Kidney epithelial cell (primary cell): Measurements from ENCODE around the gene MYO1F. TPM values are rescaled to one million over a fixed set of nuclear protein-coding genes. Genes with fewer than 3 reads are reported as not detected.

Experiments
- DNase-seq: peaks from one replicate; pipeline ENCODE4 v3.0.0-alpha.2; 2010; ENCODE audit warnings: low read depth
- H3K27me3 ChIP-seq: 2 replicates; pipeline ENCODE4 v1.6.0; 2011; ENCODE audit warnings: low read length; ENCODE audit not compliant: control insufficient read depth, insufficient read depth
- H3K36me3 ChIP-seq: 2 replicates; pipeline ENCODE4 v1.5.1; 2011; ENCODE audit warnings: low read length; ENCODE audit not compliant: control insufficient read depth, insufficient read depth
- H3K4me3 ChIP-seq: 2 replicates; pipeline ENCODE4 v1.5.1; 2011; ENCODE audit warnings: low read depth, mild to moderate bottlenecking, control low read depth, low read length
- total RNA-seq: library from RNA; depleted of rRNA; stranded (reverse); fragments of >200 nt; gene quantifications from 2 replicates; pipeline ENCODE4 v1.2.3, GENCODE V29; 2015
- TF ChIP-seq, protein P1 (sequence below): IDR thresholded peaks from 2 replicates; pipeline ENCODE4 v1.5.1; 2011; ENCODE audit warnings: mild to moderate bottlenecking, moderate library complexity, low read length, control low read depth, inconsistent platforms; ENCODE audit not compliant: insufficient read depth, poor library complexity, severe bottlenecking

Gene MYO1F
- total RNA-seq, 1 donor from 2014 or later = 0.08 TPM

DNA sequence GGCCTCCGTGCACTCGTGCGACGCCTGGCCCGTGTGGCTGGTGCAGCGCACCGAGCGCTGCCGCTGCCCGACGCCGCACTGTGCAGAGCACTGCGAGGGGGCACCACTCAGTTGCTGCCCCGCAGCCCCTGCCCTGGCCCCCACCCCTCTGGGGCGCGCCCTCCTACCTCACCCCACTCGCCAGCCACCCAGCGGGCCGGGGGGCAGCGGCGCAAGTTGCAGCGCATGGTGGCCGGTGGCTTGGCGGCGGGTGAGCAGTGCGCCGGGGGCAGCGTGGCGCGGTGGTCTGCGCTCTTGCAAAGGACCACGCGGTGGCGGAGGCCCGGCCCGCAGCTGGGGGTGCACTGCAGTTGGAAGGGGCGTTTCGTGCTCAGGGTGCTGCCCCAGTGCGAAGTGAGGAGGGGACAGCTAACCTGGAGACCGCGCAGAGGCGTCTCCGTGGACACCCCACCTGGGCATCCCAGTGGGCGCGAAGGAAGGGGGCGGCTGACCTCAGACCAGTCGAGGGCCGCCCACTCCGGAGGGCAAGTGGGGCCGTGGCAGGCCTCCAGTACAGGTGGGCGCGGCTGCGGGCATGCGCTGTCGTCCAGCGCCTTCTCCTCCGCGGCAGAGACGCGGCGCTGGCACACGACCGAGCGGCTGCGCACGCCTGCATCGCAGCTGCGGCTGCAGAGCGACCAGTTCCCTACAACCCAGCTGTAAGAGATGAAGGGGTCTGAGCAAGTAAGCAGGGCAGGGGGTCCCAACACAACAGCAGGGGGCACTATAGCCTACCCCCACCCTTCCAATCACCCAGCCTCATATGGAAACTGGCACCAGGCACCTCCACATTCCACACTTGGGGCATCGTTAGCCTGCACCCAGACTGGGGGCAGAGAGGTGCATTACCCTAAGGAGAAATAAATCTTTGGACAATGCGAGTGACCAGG, 8.0 kb upstream of the MYO1F start:
- TF ChIP-seq, protein P1, sequence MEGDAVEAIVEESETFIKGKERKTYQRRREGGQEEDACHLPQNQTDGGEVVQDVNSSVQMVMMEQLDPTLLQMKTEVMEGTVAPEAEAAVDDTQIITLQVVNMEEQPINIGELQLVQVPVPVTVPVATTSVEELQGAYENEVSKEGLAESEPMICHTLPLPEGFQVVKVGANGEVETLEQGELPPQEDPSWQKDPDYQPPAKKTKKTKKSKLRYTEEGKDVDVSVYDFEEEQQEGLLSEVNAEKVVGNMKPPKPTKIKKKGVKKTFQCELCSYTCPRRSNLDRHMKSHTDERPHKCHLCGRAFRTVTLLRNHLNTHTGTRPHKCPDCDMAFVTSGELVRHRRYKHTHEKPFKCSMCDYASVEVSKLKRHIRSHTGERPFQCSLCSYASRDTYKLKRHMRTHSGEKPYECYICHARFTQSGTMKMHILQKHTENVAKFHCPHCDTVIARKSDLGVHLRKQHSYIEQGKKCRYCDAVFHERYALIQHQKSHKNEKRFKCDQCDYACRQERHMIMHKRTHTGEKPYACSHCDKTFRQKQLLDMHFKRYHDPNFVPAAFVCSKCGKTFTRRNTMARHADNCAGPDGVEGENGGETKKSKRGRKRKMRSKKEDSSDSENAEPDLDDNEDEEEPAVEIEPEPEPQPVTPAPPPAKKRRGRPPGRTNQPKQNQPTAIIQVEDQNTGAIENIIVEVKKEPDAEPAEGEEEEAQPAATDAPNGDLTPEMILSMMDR = no peak

DNA sequence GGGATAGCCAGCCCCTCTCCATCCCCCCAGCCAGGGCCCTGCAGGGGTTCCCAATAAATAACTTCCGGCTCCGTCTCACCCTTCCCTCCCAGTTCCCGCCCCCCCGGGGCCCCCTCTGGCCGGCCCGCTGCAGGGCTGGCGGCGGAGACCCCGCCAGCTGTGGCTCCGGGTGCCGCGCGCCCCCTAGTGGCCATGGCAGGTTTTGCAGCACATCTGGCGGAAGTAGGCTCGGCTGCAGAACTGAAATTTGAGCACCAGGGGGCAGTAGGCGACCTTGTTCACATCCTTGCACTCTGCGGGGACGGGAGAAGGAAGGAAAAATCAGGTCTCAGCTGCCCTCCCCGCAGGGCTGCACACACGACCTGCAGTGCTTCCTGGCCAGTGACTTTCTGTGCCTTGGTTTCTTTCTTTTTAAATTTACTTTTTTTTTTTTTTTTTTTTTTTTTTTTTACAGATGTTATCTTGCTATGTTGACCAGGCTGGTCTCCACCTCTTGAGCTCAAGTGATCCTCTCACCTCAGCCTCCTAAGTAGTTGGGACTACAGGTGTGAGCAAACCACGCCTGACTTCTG, 3.6 kb upstream of the MYO1F start:
- H3K27me3 ChIP-seq = peaks cover 16% of the 10 kb centered on the region
- DNase-seq = no peak
- H3K36me3 ChIP-seq = no peaks in the 10 kb centered on the region
- no peak overlapping the region for H3K4me3 ChIP-seq
- TF ChIP-seq, protein P1 = peak; percentile 97

More for the DNA sequence above, 8.0 kb upstream of the MYO1F start:
- Histone ChIP-seq H3K27me3 (peaks cover 19% of the 10 kb centered on the region), H3K4me3 (no peak overlapping the region), H3K36me3 (no peaks in the 10 kb centered on the region)
- no peak for DNase-seq

DNA sequence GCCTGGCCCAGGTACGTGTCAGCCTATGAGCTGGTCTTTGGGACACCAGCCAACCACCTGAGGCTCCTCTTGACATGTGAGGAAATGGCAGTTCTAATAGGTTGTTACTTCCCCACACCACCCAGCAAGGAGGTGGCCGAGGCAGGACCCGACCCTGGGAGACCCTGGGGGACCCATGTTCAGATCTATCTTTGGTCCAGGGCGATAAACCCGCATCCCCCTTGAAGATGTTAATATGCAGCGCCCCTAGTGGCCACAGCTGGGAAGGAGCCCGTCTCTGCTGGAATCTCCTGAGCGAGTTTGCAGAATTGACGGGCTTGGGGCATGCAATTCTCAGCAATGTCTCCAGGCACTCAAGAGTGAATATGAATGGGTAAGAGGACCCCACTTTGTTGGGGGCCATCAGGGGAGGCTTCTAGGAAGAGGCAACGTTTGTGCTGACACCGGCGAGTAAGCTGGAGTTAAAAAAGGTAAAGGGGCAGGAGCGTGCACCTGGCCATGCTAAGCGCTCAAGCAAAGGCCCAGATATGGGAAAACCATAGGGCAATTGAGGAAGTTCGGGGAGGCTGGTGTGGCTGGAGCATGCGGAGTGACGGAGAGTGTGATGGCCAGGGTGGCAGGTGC, 1.5 kb upstream of the MYO1F start:
- TF ChIP-seq, protein P1 = peak; percentile 89
- Histone ChIP-seq H3K4me3 (no peak overlapping the region), H3K36me3 (no peaks in the 10 kb centered on the region), H3K27me3 (peaks cover 8% of the 10 kb centered on the region)
- no peak for DNase-seq

DNA sequence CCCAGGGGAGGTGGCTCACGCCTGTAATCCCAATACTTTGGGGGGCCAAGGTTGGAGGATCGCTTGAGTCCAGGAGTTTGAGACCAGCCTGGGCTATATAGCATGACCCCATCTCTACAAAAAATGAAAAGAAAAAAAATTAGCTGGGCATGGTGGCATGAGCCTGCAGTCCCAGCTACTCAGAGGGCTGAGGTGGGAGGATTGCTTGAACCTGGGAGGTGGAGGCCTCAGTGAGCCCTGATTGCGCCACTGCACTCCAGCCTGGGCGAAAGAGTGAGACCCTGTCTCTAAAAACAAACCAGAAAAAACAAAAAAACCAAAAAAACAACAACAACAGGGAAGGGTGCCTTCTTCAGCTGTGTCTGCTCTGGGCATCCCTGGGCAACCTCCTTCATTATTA, 499 bp upstream of the MYO1F start:
- Histone ChIP-seq H3K27me3 (peaks cover 8% of the 10 kb centered on the region), H3K4me3 (no peak overlapping the region), H3K36me3 (no peaks in the 10 kb centered on the region)
- TF ChIP-seq, protein P1 = no peak
- DNase-seq = no peak

DNA sequence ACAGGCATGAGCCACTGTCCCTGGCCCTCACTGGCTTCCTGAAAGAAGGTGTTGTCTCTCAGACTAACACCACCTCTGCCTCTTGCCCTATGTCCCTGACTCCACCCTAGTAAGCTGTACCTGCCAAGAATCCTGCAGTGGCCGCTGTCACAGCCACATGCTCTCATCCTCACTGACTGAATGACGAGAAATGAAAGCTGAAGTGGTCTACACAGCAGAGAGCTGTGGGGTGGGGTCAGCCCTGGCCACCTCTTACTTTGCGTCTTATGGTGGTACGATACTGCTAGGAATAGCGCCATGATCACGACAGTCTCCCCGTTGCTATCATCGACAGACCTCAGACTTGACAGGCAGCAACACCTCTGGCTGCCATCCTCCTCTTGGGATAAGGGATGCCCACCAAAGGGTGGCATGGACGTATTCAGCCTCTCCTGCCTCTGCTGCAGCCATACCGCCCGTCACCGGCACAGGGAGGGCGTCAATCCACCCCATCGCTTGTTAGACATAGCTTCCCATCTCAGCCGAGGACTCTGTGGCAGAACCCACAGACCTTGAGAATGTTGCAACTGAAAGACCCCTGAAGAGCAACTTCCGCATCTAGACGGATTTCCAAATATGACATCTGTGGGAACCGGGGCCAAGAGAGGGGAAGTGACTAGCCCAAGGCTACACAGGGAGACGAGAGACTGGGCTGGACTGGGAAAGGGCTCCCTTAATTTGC, 809 bp downstream of the MYO1F start:
- H3K36me3 ChIP-seq = no peaks in the 10 kb centered on the region
- no peak for DNase-seq
- TF ChIP-seq, protein P1 = no peak
- no peak overlapping the region for H3K4me3 ChIP-seq
- H3K27me3 ChIP-seq = peaks cover 8% of the 10 kb centered on the region
